SK-N-SH treated with all-trans-retinoic acid at 6 μM for 48 hours (cell line): Measurements from ENCODE around the gene KCNMA1.

Source experiments
- ATAC-seq: fragments of 200-7000 bp; cut with Tn5 transposase; 3 replicates; pipeline ENCODE4 v1.9.1; 2020; ENCODE audit warnings: mild to moderate bottlenecking, moderate library complexity
- ARNTL ChIP-seq: fragments of 450-650 bp; formaldehyde crosslinking; IDR thresholded peaks from 2 replicates; pipeline ENCODE4 v1.5.0; 2020; ENCODE audit warnings: low read depth, mild to moderate bottlenecking, moderate library complexity, borderline replicate concordance
- BACH2 ChIP-seq: fragments of 250-450 bp; sonication (Bioruptor Pico); IDR thresholded peaks from 2 replicates; pipeline ENCODE4 v1.9.0; 2021; ENCODE audit warnings: mild to moderate bottlenecking, borderline replicate concordance
- CSDC2 ChIP-seq: fragments of 250-450 bp; sonication (Bioruptor Pico); IDR thresholded peaks from 2 replicates; pipeline ENCODE4 v1.5.0; 2020; ENCODE audit warnings: mild to moderate bottlenecking, moderate library complexity
- CSRNP3 ChIP-seq: fragments of 250-450 bp; sonication (Bioruptor Pico); IDR thresholded peaks from 2 replicates; pipeline ENCODE4 v1.5.1; 2021; ENCODE audit warnings: mild to moderate bottlenecking, moderate library complexity
- ESRRG ChIP-seq: fragments of 250-450 bp; sonication (Bioruptor Pico); IDR thresholded peaks from 2 replicates; pipeline ENCODE4 v1.6.1; 2021; ENCODE audit warnings: mild to moderate bottlenecking
- GLIS3 ChIP-seq: fragments of 250-450 bp; sonication (Bioruptor Pico); IDR thresholded peaks from 2 replicates; pipeline ENCODE4 v1.5.0; 2020; ENCODE audit warnings: mild to moderate bottlenecking, moderate library complexity
- ISL1 ChIP-seq: fragments of 250-450 bp; sonication (Bioruptor Pico); IDR thresholded peaks from 2 replicates; pipeline ENCODE4 v2.1.2; 2022; ENCODE audit warnings: mild to moderate bottlenecking, moderate library complexity
- OSR1 ChIP-seq: fragments of 250-450 bp; sonication (Bioruptor Pico); IDR thresholded peaks from 2 replicates; pipeline ENCODE4 v1.8.0; 2022; ENCODE audit warnings: moderate library complexity, mild to moderate bottlenecking, inconsistent platforms
- PATZ1 ChIP-seq: fragments of 250-450 bp; sonication (Bioruptor Pico); IDR thresholded peaks from 2 replicates; pipeline ENCODE4 v1.8.0; 2020; ENCODE audit warnings: mild to moderate bottlenecking, moderate library complexity, borderline replicate concordance
- PPARA ChIP-seq: fragments of 250-450 bp; sonication (Bioruptor Pico); IDR thresholded peaks from 2 replicates; pipeline ENCODE4 v1.5.0; 2020; ENCODE audit warnings: mild to moderate bottlenecking, borderline replicate concordance
- RARB ChIP-seq: fragments of 250-450 bp; sonication (Bioruptor Pico); IDR thresholded peaks from 2 replicates; pipeline ENCODE4 v1.8.0; 2021; ENCODE audit warnings: mild to moderate bottlenecking, moderate library complexity
- SNAI2 ChIP-seq: fragments of 250-450 bp; sonication (Bioruptor Pico); IDR thresholded peaks from 2 replicates; pipeline ENCODE4 v1.5.0; 2020; ENCODE audit warnings: mild to moderate bottlenecking, moderate library complexity
- TCF4 ChIP-seq: fragments of 250-450 bp; sonication (Bioruptor Pico); IDR thresholded peaks from 2 replicates; pipeline ENCODE4 v1.8.0; 2021; ENCODE audit warnings: mild to moderate bottlenecking, moderate library complexity, borderline replicate concordance
- TOX ChIP-seq: fragments of 250-450 bp; sonication (Bioruptor Pico); IDR thresholded peaks from 2 replicates; pipeline ENCODE4 v1.8.0; 2021; ENCODE audit warnings: mild to moderate bottlenecking, moderate library complexity, borderline replicate concordance
- TSHZ2 ChIP-seq: fragments of 250-450 bp; sonication (Bioruptor Pico); IDR thresholded peaks from 2 replicates; pipeline ENCODE4 v1.5.0; 2020; ENCODE audit warnings: mild to moderate bottlenecking, moderate library complexity
- ZC3H10 ChIP-seq: fragments of 250-450 bp; sonication (Bioruptor Pico); IDR thresholded peaks from 2 replicates; pipeline ENCODE4 v1.5.1; 2021; ENCODE audit warnings: mild to moderate bottlenecking, moderate library complexity
- ZFP3 ChIP-seq: fragments of 250-450 bp; sonication (Bioruptor Pico); IDR thresholded peaks from 2 replicates; pipeline ENCODE4 v1.5.0; 2020; ENCODE audit warnings: mild to moderate bottlenecking, moderate library complexity
- ZNF565 ChIP-seq: fragments of 450-650 bp; formaldehyde crosslinking; conservative IDR thresholded peaks from 2 replicates; pipeline ENCODE4 v1.5.0; 2020; ENCODE audit warnings: low read depth, mild to moderate bottlenecking, moderate library complexity
- ZNF70 ChIP-seq: fragments of 450-650 bp; formaldehyde crosslinking; IDR thresholded peaks from 2 replicates; pipeline ENCODE4 v1.5.0; 2020; ENCODE audit warnings: mild to moderate bottlenecking, moderate library complexity
- ZNF8 ChIP-seq: fragments of 450-650 bp; formaldehyde crosslinking; IDR thresholded peaks from 2 replicates; pipeline ENCODE4 v1.5.0; 2020; ENCODE audit warnings: mild to moderate bottlenecking, moderate library complexity
- TF ChIP-seq, protein P1 (sequence below): fragments of 250-450 bp; sonication (Bioruptor Pico); IDR thresholded peaks from 2 replicates; pipeline ENCODE4 v1.8.0; 2021; ENCODE audit warnings: low read depth, mild to moderate bottlenecking, moderate library complexity, borderline replicate concordance
- TF ChIP-seq, protein P2 (sequence below): fragments of 250-450 bp; sonication (Bioruptor Pico); IDR thresholded peaks from 2 replicates; pipeline ENCODE4 v1.5.1; 2020; ENCODE audit warnings: low read depth, mild to moderate bottlenecking, moderate library complexity

The KCNMA1 gene

GRCh38 chr10:77474386-77474785, 163.2 kb downstream of the KCNMA1 start (continued):
- TF ChIP-seq TSHZ2 (CRISPR knock-in tag), result no peak
- TF ChIP-seq PPARA, result no peak
- no peak for TF ChIP-seq CSRNP3
- no peak for TF ChIP-seq ZC3H10 (CRISPR knock-in tag)
- TF ChIP-seq BACH2 (CRISPR knock-in tag), result no peak
- TF ChIP-seq SNAI2 (CRISPR knock-in tag), result no peak
- no peak for TF ChIP-seq ZFP3
- TF ChIP-seq ZNF70 (CRISPR knock-in tag), result no peak
- TF ChIP-seq ARNTL (CRISPR knock-in tag), result no peak
- no peak for TF ChIP-seq ZNF565 (CRISPR knock-in tag)
- no peak for TF ChIP-seq GLIS3 (CRISPR knock-in tag)
- no peak for TF ChIP-seq ZNF8 (CRISPR knock-in tag)

DNA sequence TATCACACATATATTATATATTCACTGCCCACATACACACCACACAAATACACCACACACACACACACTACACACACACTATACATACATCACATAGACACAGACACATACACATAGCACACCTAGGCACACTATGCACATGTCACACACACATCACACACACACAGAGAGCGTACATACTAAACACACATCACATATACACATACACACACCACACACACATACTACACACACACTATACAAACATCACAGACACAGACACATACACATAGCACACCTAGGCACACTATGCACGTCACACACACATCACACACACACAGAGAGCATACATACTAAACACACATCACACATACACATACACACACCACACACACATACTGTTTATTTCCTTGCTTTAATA, 165.5 kb downstream of the KCNMA1 start:
- ATAC-seq, result no peak
- TF ChIP-seq OSR1 (CRISPR knock-in tag) (no peak), PATZ1 (no peak), ZNF8 (CRISPR knock-in tag) (no peak), ESRRG (CRISPR knock-in tag) (no peak), CSRNP3 (no peak), SNAI2 (CRISPR knock-in tag) (no peak), TOX (CRISPR knock-in tag) (no peak), ISL1 (CRISPR knock-in tag) (no peak), ARNTL (CRISPR knock-in tag) (no peak), CSDC2 (CRISPR knock-in tag) (no peak), ZNF70 (CRISPR knock-in tag) (no peak), TSHZ2 (CRISPR knock-in tag) (no peak), RARB (CRISPR knock-in tag) (no peak), BACH2 (CRISPR knock-in tag) (no peak), ZNF565 (CRISPR knock-in tag) (no peak), TCF4 (CRISPR knock-in tag) (no peak)
- TF ChIP-seq, protein P1, sequence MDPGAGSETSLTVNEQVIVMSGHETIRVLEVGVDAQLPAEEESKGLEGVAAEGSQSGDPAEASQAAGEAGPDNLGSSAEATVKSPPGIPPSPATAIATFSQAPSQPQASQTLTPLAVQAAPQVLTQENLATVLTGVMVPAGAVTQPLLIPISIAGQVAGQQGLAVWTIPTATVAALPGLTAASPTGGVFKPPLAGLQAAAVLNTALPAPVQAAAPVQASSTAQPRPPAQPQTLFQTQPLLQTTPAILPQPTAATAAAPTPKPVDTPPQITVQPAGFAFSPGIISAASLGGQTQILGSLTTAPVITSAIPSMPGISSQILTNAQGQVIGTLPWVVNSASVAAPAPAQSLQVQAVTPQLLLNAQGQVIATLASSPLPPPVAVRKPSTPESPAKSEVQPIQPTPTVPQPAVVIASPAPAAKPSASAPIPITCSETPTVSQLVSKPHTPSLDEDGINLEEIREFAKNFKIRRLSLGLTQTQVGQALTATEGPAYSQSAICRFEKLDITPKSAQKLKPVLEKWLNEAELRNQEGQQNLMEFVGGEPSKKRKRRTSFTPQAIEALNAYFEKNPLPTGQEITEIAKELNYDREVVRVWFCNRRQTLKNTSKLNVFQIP (CRISPR knock-in tag), result no peak
- TF ChIP-seq, protein P2, sequence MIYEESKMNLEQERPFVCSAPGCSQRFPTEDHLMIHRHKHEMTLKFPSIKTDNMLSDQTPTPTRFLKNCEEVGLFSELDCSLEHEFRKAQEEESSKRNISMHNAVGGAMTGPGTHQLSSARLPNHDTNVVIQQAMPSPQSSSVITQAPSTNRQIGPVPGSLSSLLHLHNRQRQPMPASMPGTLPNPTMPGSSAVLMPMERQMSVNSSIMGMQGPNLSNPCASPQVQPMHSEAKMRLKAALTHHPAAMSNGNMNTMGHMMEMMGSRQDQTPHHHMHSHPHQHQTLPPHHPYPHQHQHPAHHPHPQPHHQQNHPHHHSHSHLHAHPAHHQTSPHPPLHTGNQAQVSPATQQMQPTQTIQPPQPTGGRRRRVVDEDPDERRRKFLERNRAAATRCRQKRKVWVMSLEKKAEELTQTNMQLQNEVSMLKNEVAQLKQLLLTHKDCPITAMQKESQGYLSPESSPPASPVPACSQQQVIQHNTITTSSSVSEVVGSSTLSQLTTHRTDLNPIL (CRISPR knock-in tag), result no peak
